ENCODE results near the gene FAM20A. TPM values are rescaled to one million over a fixed set of nuclear protein-coding genes. Genes with fewer than 3 reads are reported as not detected.

The FAM20A gene
- total RNA-seq, 1 experiment from 2014 or later: not detected

DNA sequence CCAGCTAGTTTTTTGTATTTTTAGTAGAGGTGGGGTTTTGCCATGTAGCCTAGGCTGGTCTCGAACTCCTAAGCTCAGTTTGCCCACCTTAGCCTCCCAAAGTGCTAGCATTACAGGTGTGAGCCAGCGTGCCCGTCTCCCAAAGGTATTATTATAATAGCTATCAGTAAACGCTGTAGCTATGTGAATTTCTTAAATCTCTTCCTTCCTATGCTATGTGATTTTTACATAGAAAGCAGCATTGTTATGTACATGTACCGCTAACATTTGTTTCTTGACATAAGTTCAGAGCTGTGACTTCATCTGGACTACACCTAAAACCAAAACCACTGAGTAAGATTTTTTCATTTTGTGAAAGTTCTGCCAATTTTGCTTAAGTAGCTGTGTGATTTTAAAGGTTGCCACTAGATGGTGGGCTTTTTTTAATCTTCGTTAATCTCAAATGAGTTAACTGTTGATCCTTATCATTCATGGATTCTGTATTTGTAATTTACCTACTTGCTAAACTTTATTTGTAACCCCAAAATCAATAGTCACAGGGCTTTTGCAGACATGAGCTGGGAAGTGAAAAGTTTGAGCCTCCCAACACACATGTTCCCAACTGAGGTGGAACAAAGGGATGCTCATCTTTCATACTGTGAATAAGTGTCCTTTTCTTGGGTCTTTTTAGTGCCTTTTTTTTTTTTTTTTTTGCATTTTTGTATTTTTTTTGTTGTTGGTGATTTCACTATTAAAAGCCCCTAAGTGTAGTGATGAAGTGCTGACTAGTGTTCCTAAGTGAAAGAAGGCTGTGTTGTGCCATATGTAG, 67.1 kb downstream of the FAM20A start:
- Histone ChIP-seq H3K79me2 (ENCODE audit: insufficient read depth, low read length) (no peaks in the 10 kb centered on the region), H3K36me3 (ENCODE audit: control insufficient read depth in 1 of 2, insufficient read depth in 2 of 2, low read length in 2 of 2) (peaks cover 42 to 58% of the 10 kb centered on the region in 2 experiments; a peak in 3 of 4 replicates), H2AFZ (ENCODE audit: low read depth, low read length, poor library complexity, severe bottlenecking) (no peak overlapping the region), H3K4me3 (replicated peaks in 1 of 2; ENCODE audit: low read depth in 1 of 2, low read length in 2 of 2) (no peak overlapping the region), H3K4me2 (ENCODE audit: low read length) (no peak overlapping the region), H3K9me2 (ENCODE audit: insufficient read depth) (no peaks in the 10 kb centered on the region), H3K27me3 (ENCODE audit: insufficient read depth, low read length) (no peaks in the 10 kb centered on the region), H3K4me1 (ENCODE audit: control insufficient read depth in 1 of 2, insufficient read depth in 2 of 2, low read length in 2 of 2) (no peaks in the 10 kb centered on the region), H3K27ac (ENCODE audit: low read depth, low read length) (no peak overlapping the region), H3K9ac (ENCODE audit: low read length) (no peak overlapping the region), H3K9me3 (ENCODE audit: control insufficient read depth in 1 of 2, insufficient read depth in 1 of 2, low read depth in 1 of 2, low read length in 2 of 2) (no peaks in the 10 kb centered on the region), H4K20me1 (ENCODE audit: insufficient read depth) (peaks cover 4% of the 10 kb centered on the region; the same call in 1 of the 2 replicates)
- intact Hi-C loops (cut with micrococcal nuclease): loop anchor here (1.0 to 10.0 kb wide), 3 partner anchors 81 to 711 kb away; no protein-coding TSS in a partner anchor
- TF ChIP-seq YY1 (IDR thresholded peaks at IDR 0.05; ENCODE audit: extremely low read depth, insufficient replicate concordance, low read depth, low read length) (no peak), RAD21 (IDR thresholded peaks at IDR 0.05; ENCODE audit: low read depth) (peak; percentile 37; the same call in 1 of the 2 replicates), CEBPB (IDR thresholded peaks at IDR 0.05; ENCODE audit: low read depth) (no peak)
- TF ChIP-seq, protein P1, sequence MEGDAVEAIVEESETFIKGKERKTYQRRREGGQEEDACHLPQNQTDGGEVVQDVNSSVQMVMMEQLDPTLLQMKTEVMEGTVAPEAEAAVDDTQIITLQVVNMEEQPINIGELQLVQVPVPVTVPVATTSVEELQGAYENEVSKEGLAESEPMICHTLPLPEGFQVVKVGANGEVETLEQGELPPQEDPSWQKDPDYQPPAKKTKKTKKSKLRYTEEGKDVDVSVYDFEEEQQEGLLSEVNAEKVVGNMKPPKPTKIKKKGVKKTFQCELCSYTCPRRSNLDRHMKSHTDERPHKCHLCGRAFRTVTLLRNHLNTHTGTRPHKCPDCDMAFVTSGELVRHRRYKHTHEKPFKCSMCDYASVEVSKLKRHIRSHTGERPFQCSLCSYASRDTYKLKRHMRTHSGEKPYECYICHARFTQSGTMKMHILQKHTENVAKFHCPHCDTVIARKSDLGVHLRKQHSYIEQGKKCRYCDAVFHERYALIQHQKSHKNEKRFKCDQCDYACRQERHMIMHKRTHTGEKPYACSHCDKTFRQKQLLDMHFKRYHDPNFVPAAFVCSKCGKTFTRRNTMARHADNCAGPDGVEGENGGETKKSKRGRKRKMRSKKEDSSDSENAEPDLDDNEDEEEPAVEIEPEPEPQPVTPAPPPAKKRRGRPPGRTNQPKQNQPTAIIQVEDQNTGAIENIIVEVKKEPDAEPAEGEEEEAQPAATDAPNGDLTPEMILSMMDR (IDR thresholded peaks at IDR 0.05 in 2 of 3, conservative IDR thresholded peaks at IDR 0.05 in 1 of 3; ENCODE audit: borderline replicate concordance in 1 of 3, insufficient read depth in 1 of 3, low read depth in 2 of 3, low read length in 2 of 3): peak; percentile 17 to 66 (median 42); a peak in 4 of 6 replicates
- ChIA-PET POLR2A (no interaction called here), RAD21 (ENCODE audit: low non-redundant PET in 1 of 2, low total read pairs in 2 of 2, uncharacterized antibody in 2 of 2, unreplicated experiment in 2 of 2) (interaction anchor here in 1 of 2 experiments (0.6 kb wide), 1 partner anchor 9 kb away, joined by 4 read pairs; no protein-coding TSS in a partner anchor), CTCF (interaction anchor here (0.7 to 3.1 kb wide), 8 partner anchors 9 to 713 kb away, joined by 3 to 23 read pairs (median 4); no protein-coding TSS in a partner anchor)
- no TSS peak for BruUV-seq (replicated peaks)
- DNase-seq (ENCODE audit: low read depth, low spot score) (no peak), ATAC-seq (no peak)

DNA sequence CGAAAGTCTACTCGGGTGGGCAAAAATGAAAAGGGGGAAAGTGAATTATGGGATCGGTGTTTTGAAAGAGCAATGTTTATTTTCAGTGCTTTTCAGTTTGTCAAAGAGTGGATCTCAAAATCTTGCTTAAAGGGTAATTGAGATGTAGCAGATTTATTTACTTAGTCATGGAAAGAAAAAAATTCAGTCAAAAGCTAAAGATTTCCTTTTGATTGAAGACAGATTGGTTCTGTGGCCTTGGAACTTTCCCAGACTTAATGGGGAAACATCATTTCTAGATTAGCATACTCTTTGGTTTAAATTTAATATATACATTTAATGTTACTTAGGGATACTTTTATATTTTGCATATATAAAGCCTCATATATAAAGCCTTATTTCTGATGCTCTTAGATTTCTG, 68.3 kb downstream of the FAM20A start:
- intact Hi-C loops (cut with micrococcal nuclease): loop anchor here (10.0 kb wide), 1 partner anchor 712 kb away; no protein-coding TSS in a partner anchor
- no peak for DNase-seq (ENCODE audit: low read depth, low spot score)
- H3K36me3 ChIP-seq (ENCODE audit: control insufficient read depth in 1 of 2, insufficient read depth in 2 of 2, low read length in 2 of 2): peaks cover 52 to 69% of the 10 kb centered on the region in 2 experiments

More for the DNA sequence above, 68.3 kb downstream of the FAM20A start:
- no peak for TF ChIP-seq YY1 (IDR thresholded peaks at IDR 0.05; ENCODE audit: extremely low read depth, insufficient replicate concordance, low read depth, low read length)
- no peak for TF ChIP-seq POLR2A (IDR thresholded peaks at IDR 0.05; ENCODE audit: borderline replicate concordance, extremely low read depth, insufficient read depth, insufficient read length)
- no peak for TF ChIP-seq EGR1 (IDR thresholded peaks at IDR 0.05; ENCODE audit: low read depth)
- TF ChIP-seq, protein P2, sequence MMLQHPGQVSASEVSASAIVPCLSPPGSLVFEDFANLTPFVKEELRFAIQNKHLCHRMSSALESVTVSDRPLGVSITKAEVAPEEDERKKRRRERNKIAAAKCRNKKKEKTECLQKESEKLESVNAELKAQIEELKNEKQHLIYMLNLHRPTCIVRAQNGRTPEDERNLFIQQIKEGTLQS (IDR thresholded peaks at IDR 0.05): no peak
- TF ChIP-seq ZFX (IDR thresholded peaks at IDR 0.05): no peak
- TF ChIP-seq POLR2AphosphoS5 (IDR thresholded peaks at IDR 0.05; ENCODE audit: low read depth, low read length): no peak
- no peak for TF ChIP-seq TCF7L2 (IDR thresholded peaks at IDR 0.05; ENCODE audit: borderline replicate concordance, extremely low read depth, insufficient read depth, insufficient read length)
- TF ChIP-seq EZH2 (IDR thresholded peaks at IDR 0.05): no peak
- no peak for TF ChIP-seq JUND (IDR thresholded peaks at IDR 0.05)
- TF ChIP-seq CBX3 (IDR thresholded peaks at IDR 0.05; ENCODE audit: low read depth): no peak
- no peak for TF ChIP-seq SIN3A (IDR thresholded peaks at IDR 0.05; ENCODE audit: low read depth)
- TF ChIP-seq ZNF274 (IDR thresholded peaks at IDR 0.05; ENCODE audit: low read depth, low read length): no peak
- Histone ChIP-seq H2AFZ (ENCODE audit: low read depth, low read length, poor library complexity, severe bottlenecking) (no peak overlapping the region), H3K27me3 (ENCODE audit: insufficient read depth, low read length) (no peaks in the 10 kb centered on the region), H4K20me1 (ENCODE audit: insufficient read depth) (peaks cover 4% of the 10 kb centered on the region; the same call in 1 of the 2 replicates), H3K9me3 (ENCODE audit: control insufficient read depth in 1 of 2, insufficient read depth in 1 of 2, low read depth in 1 of 2, low read length in 2 of 2) (no peaks in the 10 kb centered on the region), H3K4me2 (ENCODE audit: low read length) (no peak overlapping the region), H3K79me2 (ENCODE audit: insufficient read depth, low read length) (no peaks in the 10 kb centered on the region), H3K4me1 (ENCODE audit: control insufficient read depth in 1 of 2, insufficient read depth in 2 of 2, low read length in 2 of 2) (no peaks in the 10 kb centered on the region), H3K9me2 (ENCODE audit: insufficient read depth) (no peaks in the 10 kb centered on the region), H3K9ac (ENCODE audit: low read length) (no peak overlapping the region), H3K4me3 (replicated peaks in 1 of 2; ENCODE audit: low read depth in 1 of 2, low read length in 2 of 2) (no peak overlapping the region), H3K27ac (ENCODE audit: low read depth, low read length) (no peak overlapping the region)
- RAD21 ChIA-PET (ENCODE audit: low non-redundant PET in 1 of 2, low total read pairs in 2 of 2, uncharacterized antibody in 2 of 2, unreplicated experiment in 2 of 2): no interaction called here
- ATAC-seq: no peak
- POLR2A ChIA-PET: no interaction called here
- no TSS peak for BruUV-seq (replicated peaks)
- CTCF ChIA-PET: interaction anchor here (3.1 kb wide), 1 partner anchor 81 kb away, joined by 23 read pairs; no protein-coding TSS in a partner anchor

All from HCT116 (cell line).